Endothelial cell of umbilical vein (primary cell): ENCODE results near the gene EIF4E1B. TPM values are rescaled to one million over a fixed set of nuclear protein-coding genes. Genes with fewer than 3 reads are reported as not detected.

Experiments
- BruUV-seq: library from RNA; stranded (reverse); fragments of 400-500 nt; replicated peaks from 2 replicates; lab custom pipeline; 2021; lab: Mats Ljungman, UMichigan
- CTCF ChIA-PET: fragments of 300-600, 350-600 bp; sonication (Branson Sonifier 250); formaldehyde crosslinking; loops from one replicate; lab custom pipeline; 2021; ENCODE audit warnings: antibody characterized with exemption, inconsistent platforms; lab: Charles Lee
- POLR2A ChIA-PET: fragments of 300-600, 350-600 bp; sonication (Branson Sonifier 250); formaldehyde crosslinking; loops from one replicate; lab custom pipeline; 2021; ENCODE audit warnings: antibody characterized with exemption, inconsistent platforms; lab: Charles Lee
- DNase-seq: peaks from one replicate; pipeline ENCODE4 v3.0.0-alpha.2; 2011; ENCODE audit warnings: low read depth, low spot score
- FAIRE-seq: peaks from 2 replicates; lab custom pipeline; 2011; peaks lifted over from hg19 to GRCh38; lab: Jason Lieb, UNC
- H2AFZ ChIP-seq: 2 replicates; pipeline ENCODE4 v1.6.0; 2012; ENCODE audit warnings: low read depth, low read length, control low read depth, inconsistent platforms
- H3K27ac ChIP-seq: 2 replicates; pipeline ENCODE4 v1.5.1; 2011; ENCODE audit warnings: low read depth, mild to moderate bottlenecking, control low read depth, low read length, moderate library complexity; ENCODE audit not compliant: insufficient read depth
- H3K27me3 ChIP-seq, 2 experiments: 2 replicates each; pipeline versions ENCODE4 v1.6.0 to v1.6.1; 2011; ENCODE audit warnings: low read length in 2 of 2, mixed read lengths in 1 of 2; ENCODE audit not compliant: control insufficient read depth in 2 of 2, insufficient read depth in 2 of 2
- H3K36me3 ChIP-seq, 2 experiments: 2 replicates in 1 of 2; 3 replicates in 1 of 2; pipeline ENCODE4 v1.5.1; 2011; ENCODE audit warnings: low read length in 2 of 2, mild to moderate bottlenecking in 1 of 2, moderate library complexity in 1 of 2; ENCODE audit not compliant: control insufficient read depth in 2 of 2, insufficient read depth in 2 of 2; ENCODE audit errors: extremely low read depth in 1 of 2
- H3K4me1 ChIP-seq: 3 replicates; pipeline ENCODE4 v1.5.1; 2011; ENCODE audit warnings: mild to moderate bottlenecking, low read length; ENCODE audit not compliant: control insufficient read depth, insufficient read depth; ENCODE audit errors: extremely low read depth
- H3K4me2 ChIP-seq: 2 replicates; pipeline ENCODE4 v1.6.1; 2011; ENCODE audit warnings: low read length, control low read depth, mixed read lengths; ENCODE audit not compliant: insufficient read depth
- H3K4me3 ChIP-seq, 3 experiments: fragments of 200-600 bp in 1 of 3; sonication (generic), shearing (Covaris generic) in 1 of 3; replicated peaks in 1 of 3; 2 replicates each; pipeline ENCODE4 v1.5.1; 2011 to 2016; ENCODE audit warnings: control low read depth in 3 of 3, low read length in 3 of 3, mild to moderate bottlenecking in 2 of 3, inconsistent platforms in 1 of 3, low read depth in 1 of 3, moderate library complexity in 1 of 3; ENCODE audit not compliant: insufficient read depth in 1 of 3
- H3K79me2 ChIP-seq: 2 replicates; pipeline ENCODE4 v1.6.0; 2012; ENCODE audit warnings: low read length, inconsistent platforms; ENCODE audit not compliant: control insufficient read depth, insufficient read depth
- H3K9ac ChIP-seq: replicated peaks from 2 replicates; pipeline ENCODE3; 2011; ENCODE audit warnings: low read length, control low read depth; ENCODE audit not compliant: insufficient read depth; ENCODE audit errors: extremely low read depth
- H3K9me1 ChIP-seq: replicated peaks from 3 replicates; pipeline ENCODE4 v1.6.0; 2011; ENCODE audit warnings: mild to moderate bottlenecking, low read length; ENCODE audit not compliant: control insufficient read depth, insufficient read depth; ENCODE audit errors: extremely low read depth
- H3K9me3 ChIP-seq: replicated peaks from 2 replicates; pipeline ENCODE4 v1.5.1; 2012; ENCODE audit warnings: low read length, inconsistent platforms; ENCODE audit not compliant: control insufficient read depth, insufficient read depth
- H4K20me1 ChIP-seq: replicated peaks from 2 replicates; pipeline ENCODE3; 2011; ENCODE audit warnings: mild to moderate bottlenecking, low read length; ENCODE audit not compliant: control insufficient read depth, insufficient read depth; ENCODE audit errors: extremely low read depth
- CTCF ChIP-seq, 2 donors: IDR thresholded peaks; 1 replicate in 1 of 2; 2 replicates in 1 of 2; pipeline ENCODE4 v1.5.1; 2011; ENCODE audit warnings: low read length in 2 of 2, mild to moderate bottlenecking in 2 of 2, moderate library complexity in 2 of 2, control low read depth in 1 of 2, inconsistent platforms in 1 of 2, low read depth in 1 of 2; ENCODE audit not compliant: insufficient read depth in 1 of 2; ENCODE audit errors: extremely low read depth in 1 of 2
- EZH2 ChIP-seq: IDR thresholded peaks from 2 replicates; pipeline ENCODE4 v1.6.1; 2012; ENCODE audit warnings: borderline replicate concordance, low read depth, mild to moderate bottlenecking, moderate library complexity, low read length, inconsistent platforms; ENCODE audit not compliant: severe bottlenecking
- FOS ChIP-seq: IDR thresholded peaks from 2 replicates; pipeline ENCODE4 v1.6.1; 2011; ENCODE audit warnings: mild to moderate bottlenecking, low read length, moderate library complexity, borderline replicate concordance; ENCODE audit not compliant: insufficient read depth
- GATA2 ChIP-seq: IDR thresholded peaks from 2 replicates; pipeline ENCODE4 v1.7.0; 2011; ENCODE audit warnings: low read depth, mild to moderate bottlenecking, moderate library complexity, mixed read lengths, low read length; ENCODE audit not compliant: insufficient read length, insufficient read depth
- JUN ChIP-seq: IDR thresholded peaks from 2 replicates; pipeline ENCODE4 v1.6.1; 2011; ENCODE audit warnings: borderline replicate concordance, low read depth; ENCODE audit not compliant: insufficient read length, insufficient read depth
- MAX ChIP-seq: IDR thresholded peaks from 2 replicates; pipeline ENCODE4 v1.6.1; 2011; ENCODE audit not compliant: insufficient read depth, insufficient read length
- MYC ChIP-seq: IDR thresholded peaks from one replicate; pipeline ENCODE4 v1.6.1; 2011; ENCODE audit warnings: mild to moderate bottlenecking, low read depth, low read length
- POLR2A ChIP-seq: IDR thresholded peaks from 2 replicates; pipeline ENCODE4 v1.6.1; 2012; ENCODE audit warnings: low read depth, mild to moderate bottlenecking, control low read depth, low read length
- POLR2AphosphoS5 ChIP-seq: IDR thresholded peaks from 2 replicates; pipeline ENCODE4 v1.6.1; 2012; ENCODE audit warnings: low read depth, mild to moderate bottlenecking, control low read depth, low read length, moderate library complexity; ENCODE audit not compliant: insufficient read depth
- dilution Hi-C: fragments of 300-500 bp; cut with MboI; formaldehyde crosslinking; loops from one replicate; pipeline ENCODE4 v1.15.0; 2019; ENCODE audit warnings: low sequenced_read_pairs; ENCODE audit not compliant: extremely low pct_ligation_motif_present
- intact Hi-C: fragments of 100-400 bp; cut with micrococcal nuclease; formaldehyde crosslinking; loops from one replicate; pipeline ENCODE4 v1.10.0; 2022
- polyA plus RNA-seq, 4 experiments: library from polyadenylated mRNA; depleted of rRNA in 3 of 4; stranded (reverse) in 3 of 4; unstranded in 1 of 4; fragments of >200 nt; gene quantifications; 2 replicates each; pipeline versions ENCODE4 v1.2.1 to v1.2.3, GENCODE V29; 2011 to 2012; ENCODE audit warnings: missing spikeins in 1 of 4
- total RNA-seq: library from RNA; stranded (reverse); gene quantifications from 2 replicates; pipeline ENCODE4 v1.2.3, GENCODE V29; 2021

Gene EIF4E1B
- total and polyA plus RNA-seq, 2 donors (not counting 3 experiments of a cell fraction or from before 2014, with no cell fraction given): not detected

- BruUV-seq: no TSS peak
- Histone ChIP-seq H4K20me1 (no peaks in the 10 kb centered on the region), H3K79me2 (no peaks in the 10 kb centered on the region), H3K4me1 (no peaks in the 10 kb centered on the region), H3K4me2 (no peak overlapping the region), H3K36me3 (no peaks in the 10 kb centered on the region), H3K9me3 (no peaks in the 10 kb centered on the region), H2AFZ (no peak overlapping the region), H3K9ac (no peak overlapping the region), H3K9me1 (no peaks in the 10 kb centered on the region), H3K27ac (no peak overlapping the region), H3K27me3 (peaks cover 11 to 24% of the 10 kb centered on the region in 2 experiments), H3K4me3 (no peak overlapping the region)
- no peak for DNase-seq
- POLR2A ChIA-PET: no interaction called here
- CTCF ChIA-PET: interaction anchor here (0.7 to 1.8 kb wide), 4 partner anchors 11 to 68 kb away, joined by 3 to 8 read pairs (median 4); no protein-coding TSS in a partner anchor
- intact Hi-C loops: no loop called here
- no peak for TF ChIP-seq FOS
- no peak for TF ChIP-seq MYC
- no peak for TF ChIP-seq MAX
- TF ChIP-seq CTCF (IDR thresholded peaks at IDR 0.05; ENCODE audit: extremely low read depth in 1 of 2, insufficient read depth in 1 of 2, low read depth in 1 of 2, low read length in 2 of 2): no peak
- TF ChIP-seq GATA2: no peak
- no peak for TF ChIP-seq EZH2
- no peak for TF ChIP-seq POLR2AphosphoS5
- no peak for TF ChIP-seq JUN
- TF ChIP-seq POLR2A: no peak
- no peak for FAIRE-seq
- dilution Hi-C loops: no loop called here
Observed at GRCh38 chr5:176677209-176677939, 46.9 kb downstream of the EIF4E1B start.
